Esophagus squamous epithelium (tissue), 5 donors: ENCODE measurements around the gene OTOA. TPM values are rescaled to one million over a fixed set of nuclear protein-coding genes. Genes with fewer than 3 reads are reported as not detected.

Experiments used
- DNase-seq: peaks from one replicate; lab custom pipeline; 2025; lab: John Stamatoyannopoulos, UW
- H3K27ac ChIP-seq, 4 donors: fragments of 200-600 bp; sonication (generic); one replicate each; pipeline ENCODE4 v1.5.1; 2016 to 2019; ENCODE audit warnings: mild to moderate bottlenecking in 1 of 4
- H3K27me3 ChIP-seq, 4 donors: fragments of 200-600 bp; sonication (generic); 1 replicate in 3 of 4; 2 replicates in 1 of 4; pipeline versions ENCODE4 v1.5.1 to v1.6.0; 2017 to 2021; ENCODE audit warnings: antibody characterized with exemption in 1 of 4
- H3K36me3 ChIP-seq, 3 donors: fragments of 200-600 bp; sonication (generic); one replicate each; pipeline ENCODE4 v1.5.1; 2016 to 2019
- H3K4me1 ChIP-seq, 3 donors: fragments of 200-600 bp; sonication (generic); one replicate each; pipeline ENCODE4 v1.5.1; 2017 to 2019
- H3K4me3 ChIP-seq, 4 donors: fragments of 200-600 bp; sonication (generic); 1 replicate in 3 of 4; 2 replicates in 1 of 4; pipeline ENCODE4 v1.5.1; 2016 to 2019; ENCODE audit warnings: mild to moderate bottlenecking in 2 of 4, moderate library complexity in 1 of 4
- H3K9me3 ChIP-seq, 3 donors: fragments of 200-600 bp; sonication (generic); one replicate each; pipeline ENCODE4 v1.5.1; 2016 to 2019
- POLR2A ChIP-seq, 4 donors: fragments of 450-650 bp; IDR thresholded peaks; one replicate each; pipeline ENCODE4 v1.6.1; 2017; ENCODE audit warnings: antibody characterized with exemption in 4 of 4, mild to moderate bottlenecking in 4 of 4, moderate library complexity in 3 of 4
- WGBS, 2 donors: methylation state at CpG; one replicate each; pipeline ENCODE4 v1.1.5; 2018; 5-methylcytosine and 5-hydroxymethylcytosine counted together
- intact Hi-C: fragments of 100-400 bp; cut with DNase I; formaldehyde crosslinking; loops from one replicate; pipeline ENCODE4 v1.15.0; 2022
- total RNA-seq, 4 donors: library from RNA; depleted of rRNA; stranded (reverse); fragments of >200 nt; gene quantifications; one replicate each; pipeline ENCODE4 v1.1.0, GENCODE V29; 2016
- TF ChIP-seq, protein P1 (sequence below), 6 experiments: fragments of 450-650 bp in 4 of 6; fragments of 200-600 bp in 2 of 6; sonication (generic) in 2 of 6; IDR thresholded peaks; one replicate each; pipeline ENCODE4 v1.5.1; 2016 to 2019; ENCODE audit warnings: antibody characterized with exemption in 6 of 6, mild to moderate bottlenecking in 4 of 6, moderate library complexity in 4 of 6
- donor health status: DM: yes; HTN: yes; CAD: no.

OTOA gene
- total RNA-seq, 4 donors from 2014 or later, result 0.11 to 0.38 TPM; not detected in 2

DNA sequence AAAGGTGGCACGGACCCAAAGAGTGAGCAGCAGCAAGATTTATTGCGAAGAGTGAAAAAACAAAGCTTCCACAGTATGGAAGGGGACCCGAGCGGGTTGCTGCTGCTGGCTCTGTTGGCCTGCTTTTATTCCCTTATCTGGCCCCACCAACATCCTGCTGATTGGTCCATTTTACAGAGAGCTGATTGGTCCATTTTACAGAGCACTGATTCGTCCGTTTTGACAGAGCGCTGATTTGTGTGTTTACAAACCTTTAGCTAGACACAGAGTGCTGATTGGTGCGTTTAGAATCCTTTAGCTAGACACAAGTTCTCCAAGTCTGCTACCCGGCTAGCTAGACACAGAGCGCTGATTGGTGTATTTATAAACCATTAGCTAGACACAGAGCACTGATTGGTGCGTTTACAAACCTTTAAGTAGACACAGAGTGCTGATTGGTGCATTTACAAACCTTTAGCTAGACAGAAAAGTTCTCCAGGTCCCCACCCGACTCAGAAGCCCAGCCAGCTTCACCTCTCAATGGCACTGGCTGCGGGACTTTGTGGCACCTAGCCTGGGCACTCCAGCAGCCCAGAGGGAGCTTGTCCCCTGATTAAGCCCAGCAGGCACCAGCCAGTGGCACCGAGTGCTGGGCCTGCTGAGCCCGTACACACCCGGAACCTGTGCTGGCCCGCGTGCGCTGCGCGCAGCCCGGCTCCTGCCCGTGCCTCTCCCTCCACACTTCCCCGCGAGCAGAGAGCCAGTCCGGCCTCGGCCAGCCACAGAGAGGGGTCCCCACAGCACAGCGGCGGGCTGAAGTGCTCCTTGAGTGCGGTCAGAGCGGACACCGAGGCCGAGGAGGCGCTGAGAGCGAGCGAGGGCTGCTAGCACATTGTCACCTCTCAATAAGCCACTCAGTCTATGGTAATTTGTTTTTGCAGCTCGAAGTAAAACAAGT lies 26.5 kb upstream of the OTOA start:
- Histone ChIP-seq H3K27me3 (no peaks in the 10 kb centered on the region), H3K4me1 (peaks cover 0 to 46% (median 0%) of the 10 kb centered on the region in 3 donors), H3K36me3 (peaks cover 0 to 54% (median 0%) of the 10 kb centered on the region in 3 donors), H3K27ac (peak overlapping the region in 1 of 4 donors; percentile 33), H3K9me3 (no peaks in the 10 kb centered on the region), H3K4me3 (no peak overlapping the region)
- WGBS, 2 donors, result 92 to 93% methylated on average over 17 to 23 of the region's 37 CpGs
- TF ChIP-seq POLR2A (IDR thresholded peaks at IDR 0.05), result no peak
- TF ChIP-seq, protein P1, sequence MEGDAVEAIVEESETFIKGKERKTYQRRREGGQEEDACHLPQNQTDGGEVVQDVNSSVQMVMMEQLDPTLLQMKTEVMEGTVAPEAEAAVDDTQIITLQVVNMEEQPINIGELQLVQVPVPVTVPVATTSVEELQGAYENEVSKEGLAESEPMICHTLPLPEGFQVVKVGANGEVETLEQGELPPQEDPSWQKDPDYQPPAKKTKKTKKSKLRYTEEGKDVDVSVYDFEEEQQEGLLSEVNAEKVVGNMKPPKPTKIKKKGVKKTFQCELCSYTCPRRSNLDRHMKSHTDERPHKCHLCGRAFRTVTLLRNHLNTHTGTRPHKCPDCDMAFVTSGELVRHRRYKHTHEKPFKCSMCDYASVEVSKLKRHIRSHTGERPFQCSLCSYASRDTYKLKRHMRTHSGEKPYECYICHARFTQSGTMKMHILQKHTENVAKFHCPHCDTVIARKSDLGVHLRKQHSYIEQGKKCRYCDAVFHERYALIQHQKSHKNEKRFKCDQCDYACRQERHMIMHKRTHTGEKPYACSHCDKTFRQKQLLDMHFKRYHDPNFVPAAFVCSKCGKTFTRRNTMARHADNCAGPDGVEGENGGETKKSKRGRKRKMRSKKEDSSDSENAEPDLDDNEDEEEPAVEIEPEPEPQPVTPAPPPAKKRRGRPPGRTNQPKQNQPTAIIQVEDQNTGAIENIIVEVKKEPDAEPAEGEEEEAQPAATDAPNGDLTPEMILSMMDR (IDR thresholded peaks at IDR 0.05), result no peak
- no peak for DNase-seq
- intact Hi-C loops, result loop anchor here (5.0 kb wide), 1 partner anchor 50 kb away; no protein-coding TSS in a partner anchor

DNA sequence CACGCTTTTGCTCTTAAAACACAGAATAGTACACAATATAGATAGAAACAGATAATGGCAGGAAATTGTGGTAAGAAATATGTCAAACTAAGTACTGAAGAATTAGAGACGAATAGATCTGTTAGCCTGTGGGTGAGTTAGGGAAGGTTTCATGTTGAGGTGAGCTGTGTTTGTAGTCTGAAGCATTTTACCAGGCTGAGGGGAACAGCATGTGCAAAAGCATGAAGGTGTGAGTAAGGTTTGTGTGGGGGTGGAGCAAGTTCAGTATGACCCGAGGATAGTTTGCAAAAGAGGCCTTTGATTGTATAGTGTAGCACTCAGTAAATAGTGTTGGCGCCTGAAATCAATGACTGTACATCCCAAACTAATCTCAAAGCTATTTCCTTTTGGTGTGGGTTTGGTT lies 25.2 kb upstream of the OTOA start:
- Histone ChIP-seq H3K4me3 (no peak overlapping the region), H3K4me1 (peaks cover 0 to 55% (median 0%) of the 10 kb centered on the region in 3 donors), H3K27me3 (no peaks in the 10 kb centered on the region), H3K36me3 (peaks cover 0 to 43% (median 0%) of the 10 kb centered on the region in 3 donors), H3K9me3 (no peaks in the 10 kb centered on the region), H3K27ac (peak overlapping the region in 2 of 4 donors; percentile 7 to 34)
- 38 to 39% methylated on average over 4 of the region's 4 CpGs for WGBS, 2 donors
- no peak for DNase-seq
- intact Hi-C loops, result loop anchor here (5.0 kb wide), 1 partner anchor 51 kb away; no protein-coding TSS in a partner anchor
- TF ChIP-seq, protein P1 (IDR thresholded peaks at IDR 0.05), result peak in 1 of 6 experiments; percentile 12
- TF ChIP-seq POLR2A (IDR thresholded peaks at IDR 0.05), result no peak

DNA sequence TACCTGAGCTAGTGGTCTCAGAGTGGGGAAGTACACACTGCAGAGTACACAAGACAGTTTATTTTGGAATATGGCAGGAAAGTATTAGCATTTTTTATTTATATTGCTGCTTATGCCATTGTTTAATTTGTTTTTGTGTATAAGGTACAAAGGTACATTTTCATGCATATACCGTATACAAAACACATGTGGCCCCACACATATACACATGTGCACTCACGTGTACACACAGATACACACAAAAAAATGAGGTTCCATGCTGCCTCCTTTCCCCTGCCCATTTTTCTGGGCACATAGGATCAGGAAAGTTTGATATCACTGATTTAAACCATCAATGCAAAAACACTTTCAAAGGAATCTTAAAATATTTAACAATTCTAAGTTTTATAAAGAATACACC lies 24.3 kb upstream of the OTOA start:
- TF ChIP-seq POLR2A (IDR thresholded peaks at IDR 0.05), result no peak
- TF ChIP-seq, protein P1 (IDR thresholded peaks at IDR 0.05), result no peak
- 83 to 84% methylated on average over 2 of the region's 2 CpGs for WGBS, 2 donors

DNA sequence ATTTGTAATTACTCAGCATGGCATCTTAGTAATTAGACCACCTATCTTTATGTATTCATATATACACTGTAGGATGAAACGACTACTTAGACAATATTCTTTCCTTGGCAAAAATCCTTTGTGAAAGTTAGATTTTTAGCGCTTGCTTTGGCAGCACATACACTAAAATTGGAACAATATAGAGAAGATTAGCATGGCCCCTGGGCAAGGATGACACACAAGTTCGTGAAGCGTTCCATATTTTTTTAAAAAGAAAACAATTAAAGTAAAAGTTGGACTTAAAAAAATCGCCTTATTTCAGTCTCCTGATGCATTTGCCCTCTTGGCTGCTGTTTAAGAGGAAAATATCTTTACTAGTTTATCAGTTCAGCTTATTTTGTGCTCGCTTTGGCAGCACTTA lies 21.9 kb upstream of the OTOA start:
- no peak for DNase-seq
- intact Hi-C loops, result no loop called here
- H3K4me3 ChIP-seq, result no peak overlapping the region
- peaks cover 0 to 78% (median 10%) of the 10 kb centered on the region in 3 donors for H3K4me1 ChIP-seq
- WGBS, 2 donors, result 41 to 53% methylated on average over 6 of the region's 6 CpGs
- no peaks in the 10 kb centered on the region for H3K9me3 ChIP-seq
- no peak overlapping the region for H3K27ac ChIP-seq
- H3K27me3 ChIP-seq, result no peaks in the 10 kb centered on the region
- TF ChIP-seq, protein P1 (IDR thresholded peaks at IDR 0.05), result no peak
- no peak for TF ChIP-seq POLR2A (IDR thresholded peaks at IDR 0.05)
- H3K36me3 ChIP-seq, result peaks cover 0 to 13% (median 0%) of the 10 kb centered on the region in 3 donors

More for the DNA sequence above, 24.3 kb upstream of the OTOA start:
- DNase-seq, result no peak
- intact Hi-C loops, result loop anchor here (5.0 kb wide), 1 partner anchor 52 kb away; no protein-coding TSS in a partner anchor
- peak overlapping the region in 1 of 4 donors; percentile 7 for H3K27ac ChIP-seq
- no peaks in the 10 kb centered on the region for H3K27me3 ChIP-seq
- no peak overlapping the region for H3K4me3 ChIP-seq
- H3K9me3 ChIP-seq, result no peaks in the 10 kb centered on the region
- peaks cover 0 to 34% (median 0%) of the 10 kb centered on the region in 3 donors for H3K36me3 ChIP-seq
- peaks cover 0 to 55% (median 0%) of the 10 kb centered on the region in 3 donors for H3K4me1 ChIP-seq

DNA sequence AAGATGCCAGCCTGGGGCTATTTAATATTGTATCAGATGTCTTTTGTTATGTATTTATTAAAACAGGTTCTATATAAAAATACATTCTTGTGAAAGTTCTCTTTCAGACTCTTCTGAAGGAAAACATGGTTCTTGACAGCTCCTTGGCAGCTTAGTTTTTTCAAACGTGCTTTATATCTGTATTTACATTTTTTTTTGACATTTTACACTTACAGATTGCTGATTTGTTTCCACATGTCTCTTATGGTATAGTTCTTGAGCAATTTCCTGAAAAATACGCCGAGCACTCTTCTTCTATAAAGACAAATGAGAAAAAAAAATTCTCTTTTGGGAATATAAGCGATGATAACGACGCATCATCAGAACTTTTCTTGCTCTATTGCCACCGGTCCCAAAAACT lies 20.9 kb upstream of the OTOA start:
- Histone ChIP-seq H3K27ac (no peak overlapping the region), H3K27me3 (no peaks in the 10 kb centered on the region), H3K36me3 (peaks cover 0 to 12% (median 0%) of the 10 kb centered on the region in 3 donors), H3K9me3 (no peaks in the 10 kb centered on the region), H3K4me3 (no peak overlapping the region), H3K4me1 (peaks cover 0 to 82% (median 10%) of the 10 kb centered on the region in 3 donors)
- no peak for DNase-seq
- TF ChIP-seq POLR2A (IDR thresholded peaks at IDR 0.05), result no peak
- TF ChIP-seq, protein P1 (IDR thresholded peaks at IDR 0.05), result no peak
- 43 to 46% methylated on average over 7 of the region's 7 CpGs for WGBS, 2 donors
- intact Hi-C loops, result no loop called here
